ENCODE results near the gene SORCS1.

- no peak for TF ChIP-seq CTCF (IDR thresholded peaks at IDR 0.05; ENCODE audit: low read depth, low read length, missing input control)
- TF ChIP-seq TAF1 (conservative IDR thresholded peaks at IDR 0.05): no peak
- TF ChIP-seq REST (IDR thresholded peaks at IDR 0.05): no peak
- TF ChIP-seq EGR1 (IDR thresholded peaks at IDR 0.05; ENCODE audit: low read depth in 2 of 2): no peak
- no peak for TF ChIP-seq RAD21 (IDR thresholded peaks at IDR 0.05)
Observed at GRCh38 chr10:107043461-107043860, 121.0 kb downstream of the SORCS1 start.
